ENCODE data around the gene UNC13A.
"Not testable (repeated sequence)": the region's sequence is repeated elsewhere in the genome, so short reads cannot be mapped to it uniquely, and the experiment has no call there.

Gene UNC13A

GRCh38 chr19:17604372-17605025, 83.7 kb downstream of the UNC13A start:
- no peak for DNase-seq (ENCODE audit: low read depth)

DNA sequence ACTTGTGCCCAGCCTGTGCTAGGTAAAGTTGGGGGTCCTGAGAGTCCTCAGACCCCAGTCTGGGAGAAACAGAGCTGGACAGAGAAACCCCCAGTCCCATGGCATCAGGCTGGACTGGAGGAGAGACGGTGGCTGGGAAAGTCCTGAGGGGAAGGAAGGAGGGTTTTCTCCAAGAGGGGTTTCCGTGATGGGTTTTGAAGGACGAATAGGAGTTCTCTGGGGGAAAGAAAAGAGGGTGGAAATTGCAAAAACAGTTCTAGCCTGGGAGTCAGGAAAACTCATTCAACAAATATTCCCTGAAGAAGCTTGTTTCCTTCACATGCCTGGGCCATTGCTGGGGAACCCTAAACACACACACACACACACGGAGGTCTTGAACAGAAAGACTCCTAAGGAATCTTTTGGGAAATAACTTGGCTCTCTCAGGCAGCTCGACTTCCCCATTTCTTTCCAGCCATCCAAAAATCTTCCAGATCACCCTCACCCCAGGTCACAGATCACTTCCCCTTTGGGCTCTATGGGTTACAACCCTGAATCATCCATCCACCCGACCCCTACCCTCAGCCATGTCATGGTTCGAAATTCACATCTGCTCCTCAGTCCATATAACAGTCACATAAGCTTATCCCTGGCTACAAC, 85.2 kb downstream of the UNC13A start:
- DNase-seq (ENCODE audit: low read depth), result no peak

- no peak for DNase-seq (ENCODE audit: low read depth)
Measured at GRCh38 chr19:17602217-17602616, 85.9 kb downstream of the UNC13A start.

- DNase-seq (ENCODE audit: low read depth), result no peak
Measured at GRCh38 chr19:17601683-17602082, 86.5 kb downstream of the UNC13A start.

GRCh38 chr19:17599780-17600179, 88.4 kb downstream of the UNC13A start:
- DNase-seq (ENCODE audit: low read depth), result no peak

DNA sequence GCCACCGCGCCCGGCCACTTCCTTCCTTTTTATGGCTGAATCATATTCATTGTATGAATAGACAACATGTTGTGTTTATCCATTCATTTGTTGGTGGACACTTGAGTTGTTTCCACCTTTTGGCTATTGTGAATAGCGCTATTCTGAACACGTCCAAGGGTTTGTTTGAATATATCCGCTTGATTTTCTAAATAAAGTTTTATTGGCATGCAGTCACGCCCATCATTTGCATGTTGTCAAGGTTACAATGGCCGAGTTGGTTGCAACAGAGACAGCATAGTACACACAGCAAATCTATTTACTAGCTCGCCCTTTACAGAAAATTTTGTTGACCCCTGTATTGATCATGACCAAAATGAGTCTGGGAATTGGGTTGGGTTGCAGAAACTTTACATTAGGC, 89.2 kb downstream of the UNC13A start:
- no peak for DNase-seq (ENCODE audit: low read depth)

- DNase-seq (ENCODE audit: low read depth), result not testable (repeated sequence)
Measured at GRCh38 chr19:17598063-17598462, 90.1 kb downstream of the UNC13A start.

DNA sequence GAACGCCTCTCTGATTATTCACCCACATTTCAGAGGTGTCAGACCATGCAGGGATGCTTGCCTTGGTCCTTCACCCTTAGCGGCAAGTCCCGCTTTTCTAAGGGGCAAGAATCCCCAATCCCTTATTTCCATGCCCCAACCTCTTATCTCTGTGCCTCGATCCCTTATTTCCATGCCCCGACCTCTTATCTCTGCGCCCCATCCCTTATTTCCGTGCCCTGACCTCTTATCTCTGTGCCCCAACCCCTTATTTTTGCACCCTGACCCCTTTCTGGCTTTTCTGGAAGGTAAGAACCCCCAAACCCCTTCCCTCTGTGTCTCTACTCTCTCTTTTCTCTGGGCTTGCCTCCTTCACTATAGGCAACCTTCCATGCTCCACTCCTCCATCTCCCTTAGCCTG, 93.9 kb downstream of the UNC13A start:
- DNase-seq (ENCODE audit: low read depth), result not testable (repeated sequence)

- DNase-seq (ENCODE audit: low read depth), result no peak
Measured at GRCh38 chr19:17590866-17591265, 97.3 kb downstream of the UNC13A start.

DNA sequence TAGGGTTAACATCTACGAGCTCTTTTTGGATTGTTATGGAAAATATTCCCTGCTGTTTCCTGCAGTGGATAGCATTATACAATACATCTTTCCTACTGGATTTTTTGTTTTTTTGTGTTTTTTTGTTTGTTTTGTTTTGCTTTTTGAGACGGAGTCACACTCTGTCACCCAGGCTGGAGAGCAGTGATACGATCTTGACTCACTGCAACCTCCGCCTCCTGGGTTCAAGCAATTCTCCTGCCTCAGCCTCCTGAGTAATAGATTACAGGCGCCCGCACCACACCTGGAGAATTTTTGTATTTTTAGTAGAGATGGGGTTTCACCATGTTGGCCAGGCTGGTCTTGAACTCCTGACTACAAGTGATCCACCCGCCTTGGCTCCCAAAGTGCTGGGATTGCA, 102.8 kb downstream of the UNC13A start:
- DNase-seq (ENCODE audit: low read depth), result not testable (repeated sequence)

DNA sequence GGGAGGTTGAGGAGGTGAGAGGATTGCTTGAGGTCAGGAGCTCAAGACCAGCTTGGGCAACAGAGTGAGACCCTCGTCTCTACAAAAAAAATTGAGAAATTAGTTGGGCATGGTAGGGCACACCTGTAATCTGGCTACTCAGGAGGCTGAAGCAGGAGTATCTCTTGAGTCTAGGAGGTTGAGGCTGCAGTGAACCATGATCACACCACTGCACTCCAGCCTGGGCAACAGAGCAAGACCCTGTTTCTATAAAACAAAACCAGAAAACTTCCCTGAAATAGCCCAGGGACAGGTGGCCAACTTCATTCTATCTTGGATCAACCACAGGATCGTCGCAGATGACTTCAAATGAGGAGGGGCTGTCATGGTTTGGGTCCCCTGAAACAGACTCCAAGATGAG, 104.0 kb downstream of the UNC13A start:
- no peak for DNase-seq (ENCODE audit: low read depth)

DNA sequence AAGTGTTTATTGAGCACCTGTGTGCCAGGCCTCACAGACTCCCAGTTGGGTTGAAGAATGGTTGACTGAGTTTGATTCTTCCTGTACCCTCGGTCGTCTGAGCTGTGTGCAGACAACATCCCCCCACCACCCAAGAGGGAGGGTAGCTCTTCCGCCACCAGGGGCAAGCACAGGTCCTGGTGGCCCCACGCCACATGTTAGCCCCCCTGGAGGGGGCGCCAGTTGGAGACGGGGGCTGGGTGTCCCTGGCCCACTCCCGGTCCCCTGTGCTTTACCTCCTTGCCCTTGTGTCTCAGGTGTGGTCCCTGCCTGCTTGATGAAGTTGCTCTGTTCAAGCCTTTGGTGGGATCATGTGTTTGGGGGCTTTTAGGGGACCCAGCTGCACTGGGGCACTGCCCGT, 105.5 kb downstream of the UNC13A start:
- no peak for DNase-seq (ENCODE audit: low read depth)

DNA sequence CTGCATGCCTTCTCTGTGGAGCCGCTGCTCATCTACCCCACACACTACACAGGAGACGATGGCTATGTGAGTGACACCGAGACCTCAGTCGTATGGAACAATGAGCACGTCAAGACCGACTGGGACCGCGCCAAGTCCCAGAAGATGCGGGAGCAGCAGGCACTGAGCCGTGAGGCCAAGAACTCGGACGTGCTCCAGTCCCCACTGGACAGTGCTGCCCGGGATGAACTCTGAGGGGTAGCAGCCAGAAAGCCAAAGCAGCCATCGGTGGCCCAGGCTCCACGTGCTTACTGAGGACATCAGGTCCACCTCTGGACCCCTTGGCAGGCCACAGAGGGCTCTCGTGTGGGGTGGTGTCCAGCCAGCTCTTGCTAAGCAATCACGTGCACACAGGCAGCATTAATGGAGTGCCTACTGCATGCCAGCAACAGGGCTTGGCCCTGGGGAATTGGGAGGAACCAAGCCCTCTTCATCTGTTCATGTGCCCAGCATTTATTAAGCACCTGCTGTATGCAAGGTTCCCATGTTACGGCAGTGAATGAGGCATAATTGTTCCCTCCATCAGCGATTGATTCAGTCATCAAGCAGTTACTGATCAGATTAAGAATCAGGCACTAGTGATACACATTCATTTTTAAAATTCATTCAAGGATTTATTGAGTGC, 106.8 kb downstream of the UNC13A start:
- DNase-seq (ENCODE audit: low read depth), result no peak

- DNase-seq (ENCODE audit: low read depth), result no peak
Measured at GRCh38 chr19:17580470-17581144, 107.5 kb downstream of the UNC13A start.

- no peak for DNase-seq (ENCODE audit: low read depth)
Measured at GRCh38 chr19:17579661-17580244, 108.4 kb downstream of the UNC13A start.

GRCh38 chr19:17577457-17578097, 110.6 kb downstream of the UNC13A start:
- no peak for DNase-seq (ENCODE audit: low read depth)

GRCh38 chr19:17576758-17577456, 111.2 kb downstream of the UNC13A start:
- DNase-seq (ENCODE audit: low read depth), result no peak

DNA sequence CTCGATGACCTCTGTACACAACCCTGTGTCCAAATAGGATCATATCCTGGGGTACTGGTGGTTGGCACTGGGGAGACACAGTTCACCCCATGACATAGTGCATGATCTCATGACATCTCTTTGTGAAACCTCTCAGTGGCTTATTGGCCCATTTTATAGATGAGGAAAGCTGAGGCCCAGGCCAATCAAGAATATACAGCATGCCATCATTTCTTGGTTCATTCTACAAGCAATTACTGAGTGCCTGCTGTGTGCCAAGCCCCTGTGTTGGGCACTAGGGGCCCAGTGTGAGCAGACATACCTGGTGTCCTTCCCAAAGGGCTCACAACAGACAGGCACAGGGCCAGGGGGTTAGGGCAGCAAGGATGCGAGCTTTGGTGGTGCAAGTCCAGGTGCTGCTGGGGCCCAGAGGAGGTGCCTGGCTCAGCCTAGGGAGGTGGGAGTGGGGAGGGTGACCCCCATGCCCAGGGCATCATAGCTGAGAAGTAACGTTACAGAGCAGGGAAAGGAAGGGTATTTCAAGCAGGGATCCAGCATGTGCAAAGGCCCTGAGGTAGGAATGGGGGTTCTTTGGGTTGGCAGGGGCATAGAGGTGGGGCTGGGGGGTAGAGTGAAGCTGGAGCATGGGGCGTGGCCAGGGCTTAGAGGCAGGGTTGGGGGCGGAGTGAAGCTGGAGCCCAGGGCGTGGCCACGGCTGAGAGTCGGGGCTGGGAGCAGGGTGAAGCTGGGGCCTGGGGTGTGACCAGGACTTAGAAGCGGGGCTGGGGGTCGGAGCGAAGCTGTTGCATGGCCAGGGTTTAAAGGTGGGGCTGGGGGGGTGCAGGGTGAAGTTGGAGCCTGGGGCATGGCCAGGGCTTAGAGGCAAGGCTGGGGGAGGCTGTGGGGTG, 112.0 kb downstream of the UNC13A start:
- DNase-seq (ENCODE audit: low read depth), result no peak

DNA sequence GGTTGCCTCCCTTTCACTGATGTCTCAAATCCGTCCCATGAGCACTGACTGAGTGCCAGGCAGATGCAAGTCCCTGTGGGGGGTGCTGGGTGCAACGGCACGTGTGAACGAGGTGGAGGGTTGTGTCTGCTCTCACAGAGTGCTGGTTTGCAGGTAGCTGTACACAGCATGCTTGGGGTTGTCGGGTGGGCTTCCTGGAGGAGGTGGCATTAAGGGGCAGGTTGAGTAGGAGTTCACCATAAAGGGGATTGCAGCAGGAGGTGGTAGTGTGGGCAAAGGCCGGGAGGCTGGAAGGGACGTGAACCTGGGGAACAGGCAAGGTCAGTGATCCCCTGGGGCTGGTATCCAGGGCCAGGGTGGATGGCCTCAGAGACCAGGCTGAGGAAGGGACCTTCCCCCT, 115.5 kb downstream of the UNC13A start:
- DNase-seq (ENCODE audit: low read depth), result no peak

GRCh38 chr19:17570791-17571190, 117.4 kb downstream of the UNC13A start:
- DNase-seq (ENCODE audit: low read depth), result no peak

Data from activated T-helper 1 cell treated with Interleukin-2 at 50 U/mL for 16 hours (primary cell).